ENCODE results near the gene TALDO1.

Gene TALDO1

DNA sequence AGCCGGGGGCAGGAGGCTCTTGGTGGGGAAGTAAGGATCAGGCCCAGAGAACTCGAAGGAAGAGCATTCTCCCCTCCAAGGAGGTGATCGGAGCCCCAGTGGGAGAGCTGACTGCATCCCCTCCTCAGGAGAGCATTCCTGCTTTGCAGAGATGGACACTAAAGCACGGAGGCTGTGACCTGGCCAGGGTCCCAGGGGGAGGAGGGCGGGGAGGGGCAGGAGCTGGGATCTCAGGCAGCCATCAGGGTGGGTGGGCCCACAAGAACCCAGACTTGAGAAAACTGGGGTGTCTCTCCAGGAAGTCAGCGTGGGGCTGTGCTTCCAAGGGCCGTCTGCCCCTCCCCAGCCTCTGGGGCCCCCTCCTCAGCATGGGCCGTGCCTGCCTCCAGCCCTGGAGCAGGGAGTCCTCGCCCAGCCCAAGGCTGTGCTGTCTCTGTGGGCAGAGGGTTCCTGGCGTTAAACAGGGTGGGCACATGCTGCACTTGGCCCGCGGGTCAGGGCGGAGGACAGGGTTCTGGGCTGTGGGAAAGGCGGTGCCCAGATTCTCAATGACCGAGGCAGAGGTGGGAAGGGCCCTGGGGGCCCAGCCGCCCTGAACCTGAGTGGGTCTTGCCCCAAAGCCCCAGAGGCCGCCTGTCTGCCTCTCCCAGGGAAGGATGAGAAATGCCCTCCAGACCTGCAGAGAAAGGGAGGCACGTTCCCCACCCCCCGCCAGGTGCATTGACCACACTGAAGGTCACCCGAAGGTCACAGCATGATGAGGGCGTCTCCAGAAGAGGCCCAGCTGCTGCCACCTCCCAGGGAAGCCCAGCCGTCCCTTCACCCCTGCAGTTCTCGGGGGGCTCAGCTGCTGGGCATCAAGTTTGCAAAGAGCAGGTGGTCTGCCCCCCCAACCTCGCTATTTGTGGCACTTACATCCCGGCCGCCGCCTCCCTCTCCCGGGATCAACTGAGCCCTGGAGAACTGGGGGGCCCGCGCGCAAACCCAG lies 42.0 kb downstream of the TALDO1 start:
- ChIA-PET POLR2A (interaction anchor here (1.4 kb wide), 1 partner anchor 12 kb away, joined by 5 read pairs; the partner anchor contains the start of gene GATD1), CTCF (interaction anchor here (0.5 kb wide), 1 partner anchor 11 kb away, joined by 3 read pairs; no protein-coding TSS in a partner anchor)
- TF ChIP-seq HDGF (IDR thresholded peaks at IDR 0.05; ENCODE audit: borderline replicate concordance) (no peak), ARNT (IDR thresholded peaks at IDR 0.05) (no peak), SUZ12 (IDR thresholded peaks at IDR 0.05) (no peak), ZNF384 (IDR thresholded peaks at IDR 0.05) (no peak), BHLHE40 (IDR thresholded peaks at IDR 0.05; ENCODE audit: borderline replicate concordance) (no peak), TARDBP (IDR thresholded peaks at IDR 0.05) (no peak), CTBP1 (IDR thresholded peaks at IDR 0.05; ENCODE audit: borderline replicate concordance) (no peak), ELF4 (IDR thresholded peaks at IDR 0.05) (no peak), FOXA1 (IDR thresholded peaks at IDR 0.05) (no peak), L3MBTL2 (conservative IDR thresholded peaks at IDR 0.05) (no peak), LEF1 (IDR thresholded peaks at IDR 0.05; ENCODE audit: borderline replicate concordance) (no peak), FOXM1 (IDR thresholded peaks at IDR 0.05; ENCODE audit: borderline replicate concordance) (no peak), SP1 (IDR thresholded peaks at IDR 0.05) (no peak), NFRKB (IDR thresholded peaks at IDR 0.05) (no peak), FOXK2 (IDR thresholded peaks at IDR 0.05) (no peak)
- TF ChIP-seq, protein P1, sequence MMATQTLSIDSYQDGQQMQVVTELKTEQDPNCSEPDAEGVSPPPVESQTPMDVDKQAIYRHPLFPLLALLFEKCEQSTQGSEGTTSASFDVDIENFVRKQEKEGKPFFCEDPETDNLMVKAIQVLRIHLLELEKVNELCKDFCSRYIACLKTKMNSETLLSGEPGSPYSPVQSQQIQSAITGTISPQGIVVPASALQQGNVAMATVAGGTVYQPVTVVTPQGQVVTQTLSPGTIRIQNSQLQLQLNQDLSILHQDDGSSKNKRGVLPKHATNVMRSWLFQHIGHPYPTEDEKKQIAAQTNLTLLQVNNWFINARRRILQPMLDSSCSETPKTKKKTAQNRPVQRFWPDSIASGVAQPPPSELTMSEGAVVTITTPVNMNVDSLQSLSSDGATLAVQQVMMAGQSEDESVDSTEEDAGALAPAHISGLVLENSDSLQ (IDR thresholded peaks at IDR 0.05): no peak
- DNase-seq (ENCODE audit: extremely low spot score): no peak

DNA sequence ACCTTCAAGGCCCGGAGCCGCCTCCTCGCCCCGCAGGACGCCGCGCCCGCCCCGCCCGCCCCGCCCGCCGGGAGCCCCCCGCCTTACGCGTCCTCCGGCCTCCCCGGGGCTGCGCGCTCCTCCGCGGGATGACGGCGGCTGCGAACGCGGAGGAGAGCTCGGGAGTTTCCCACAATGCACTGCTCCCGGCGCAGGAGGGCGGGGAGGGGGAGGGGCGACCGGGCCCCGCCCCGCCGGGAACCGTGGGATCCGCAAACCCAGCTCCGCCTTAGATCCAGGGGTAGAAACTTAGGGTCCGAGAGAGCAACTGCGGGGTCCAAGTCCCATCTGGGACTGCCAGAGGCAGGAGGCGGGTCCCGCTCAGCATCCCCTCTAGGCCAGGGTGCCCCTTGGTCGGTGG lies 42.7 kb downstream of the TALDO1 start, which contains the start of gene CEND1:
Gene CEND1 (minus strand): TSS at position 148 of the 400 bp plus-strand sequence. CDS start 1,514 bp downstream, outside the sequence.
- TF ChIP-seq FOXA1 (IDR thresholded peaks at IDR 0.05) (no peak), FOXK2 (IDR thresholded peaks at IDR 0.05) (no peak), ARNT (IDR thresholded peaks at IDR 0.05) (no peak), SUZ12 (IDR thresholded peaks at IDR 0.05) (no peak), NFRKB (IDR thresholded peaks at IDR 0.05) (no peak), ELF4 (IDR thresholded peaks at IDR 0.05) (no peak), ZNF384 (IDR thresholded peaks at IDR 0.05) (no peak), LEF1 (IDR thresholded peaks at IDR 0.05; ENCODE audit: borderline replicate concordance) (no peak), L3MBTL2 (conservative IDR thresholded peaks at IDR 0.05) (no peak), SP1 (IDR thresholded peaks at IDR 0.05) (no peak), FOXM1 (IDR thresholded peaks at IDR 0.05; ENCODE audit: borderline replicate concordance) (no peak), TARDBP (IDR thresholded peaks at IDR 0.05) (no peak), BHLHE40 (IDR thresholded peaks at IDR 0.05; ENCODE audit: borderline replicate concordance) (no peak), HDGF (IDR thresholded peaks at IDR 0.05; ENCODE audit: borderline replicate concordance) (no peak), CTBP1 (IDR thresholded peaks at IDR 0.05; ENCODE audit: borderline replicate concordance) (no peak; the same call in 1 of the 2 replicates)
- TF ChIP-seq, protein P1 (IDR thresholded peaks at IDR 0.05): no peak
- POLR2A ChIA-PET: interaction anchor here (0.6 to 1.2 kb wide), 2 partner anchors 13 to 16 kb away, joined by 3 to 5 read pairs; no protein-coding TSS in a partner anchor
- peak; percentile 48 for DNase-seq (ENCODE audit: extremely low spot score)
- CTCF ChIA-PET: interaction anchor here (0.5 kb wide), 1 partner anchor 12 kb away, joined by 3 read pairs; no protein-coding TSS in a partner anchor

DNA sequence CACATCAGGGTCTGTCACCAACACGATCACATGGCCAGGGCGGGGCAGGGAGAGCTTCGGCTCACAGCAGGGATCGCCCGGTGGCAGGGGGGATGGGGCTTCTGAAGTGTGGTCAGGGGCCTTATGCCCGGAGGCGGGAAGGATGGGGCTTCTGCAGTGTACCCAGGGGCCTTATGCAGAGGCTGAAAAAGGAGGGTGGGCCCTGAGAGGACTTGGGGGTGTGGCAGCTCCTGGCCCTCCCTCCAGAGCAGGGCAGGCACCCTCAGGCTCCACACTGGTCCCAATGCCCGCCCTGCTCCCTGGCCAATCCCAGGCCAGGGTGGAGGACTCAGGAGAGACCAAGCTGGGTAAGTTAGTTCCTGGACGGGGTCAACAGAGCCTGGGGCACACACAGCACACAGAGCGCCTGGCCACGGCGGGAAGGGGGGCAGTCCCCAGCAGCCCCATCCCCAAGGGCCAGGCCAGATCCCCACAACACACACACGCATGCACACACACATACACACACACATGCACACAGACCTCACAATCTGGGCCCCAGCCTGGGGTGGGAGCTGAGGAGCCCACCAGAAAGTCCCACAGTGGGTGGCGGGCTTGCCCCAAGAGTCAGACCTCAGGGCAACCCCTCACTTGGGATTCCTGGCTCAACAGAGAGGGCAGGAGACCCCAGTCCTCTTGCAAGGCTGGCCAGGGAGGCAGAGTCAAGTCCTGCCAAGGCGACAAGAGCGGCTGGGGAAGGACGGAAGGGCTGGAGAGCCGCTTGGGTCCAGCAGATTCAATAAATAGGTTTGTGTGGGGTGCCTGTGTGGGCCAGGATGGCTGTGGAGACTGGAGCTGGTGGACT lies 43.7 kb downstream of the TALDO1 start:
- TF ChIP-seq SP1 (IDR thresholded peaks at IDR 0.05): no peak
- TF ChIP-seq FOXK2 (IDR thresholded peaks at IDR 0.05): no peak
- TF ChIP-seq ZNF384 (IDR thresholded peaks at IDR 0.05): no peak
- TF ChIP-seq LEF1 (IDR thresholded peaks at IDR 0.05; ENCODE audit: borderline replicate concordance): no peak
- no peak for DNase-seq (ENCODE audit: extremely low spot score)
- CTCF ChIA-PET: interaction anchor here (0.6 kb wide), 1 partner anchor 44 kb away, joined by 3 read pairs; the partner anchor contains the start of gene TALDO1
- POLR2A ChIA-PET: interaction anchor here (1.2 kb wide), 1 partner anchor 14 kb away, joined by 5 read pairs; no protein-coding TSS in a partner anchor

DNA sequence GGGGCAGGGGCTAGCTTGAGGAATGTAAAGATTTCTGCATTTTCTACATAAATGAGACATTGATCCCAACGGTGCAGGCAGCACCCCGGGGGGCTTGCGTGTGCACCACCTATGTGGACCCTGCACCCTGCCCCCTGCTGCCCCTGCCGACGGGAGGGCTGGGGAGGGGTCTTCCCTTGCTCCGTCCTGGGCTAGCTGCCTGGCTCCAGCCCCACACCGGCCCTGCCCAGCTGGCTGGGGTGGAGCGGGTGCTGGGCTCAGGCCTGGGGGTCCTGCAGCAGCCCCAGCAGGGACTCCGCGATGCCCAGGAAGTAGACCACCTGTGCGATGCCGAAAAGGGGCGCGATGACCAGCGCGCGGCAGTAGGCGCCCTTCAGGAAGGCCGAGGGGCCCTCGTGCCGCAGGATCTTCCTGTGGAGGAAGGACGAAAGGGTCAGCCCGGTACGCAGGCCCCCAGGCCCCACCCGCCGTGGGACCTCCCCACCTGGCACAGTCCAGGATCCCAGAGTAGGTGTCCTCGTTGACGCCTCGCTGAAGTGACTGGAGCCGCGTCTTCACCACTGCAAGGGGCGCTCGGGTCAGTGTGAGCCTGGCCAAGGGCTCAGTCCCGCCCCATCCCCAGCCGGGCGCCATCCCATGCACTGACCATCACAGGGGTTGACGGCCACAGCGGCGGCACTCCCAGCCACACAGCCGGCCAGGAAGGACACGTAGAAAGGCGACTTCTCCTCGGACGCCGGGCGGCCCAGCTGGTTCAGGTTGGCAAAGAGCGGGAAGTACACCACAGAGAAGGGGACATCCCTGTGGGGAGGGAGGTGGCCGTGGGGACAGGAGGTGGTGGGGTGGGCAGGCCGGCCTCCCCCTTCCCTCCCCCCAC lies 44.6 kb downstream of the TALDO1 start:
- ChIA-PET POLR2A (no interaction called here), CTCF (no interaction called here)
- no peak for TF ChIP-seq FOXM1 (IDR thresholded peaks at IDR 0.05; ENCODE audit: borderline replicate concordance)
- TF ChIP-seq TARDBP (IDR thresholded peaks at IDR 0.05): no peak
- no peak for TF ChIP-seq FOXK2 (IDR thresholded peaks at IDR 0.05)
- no peak for DNase-seq (ENCODE audit: extremely low spot score)

DNA sequence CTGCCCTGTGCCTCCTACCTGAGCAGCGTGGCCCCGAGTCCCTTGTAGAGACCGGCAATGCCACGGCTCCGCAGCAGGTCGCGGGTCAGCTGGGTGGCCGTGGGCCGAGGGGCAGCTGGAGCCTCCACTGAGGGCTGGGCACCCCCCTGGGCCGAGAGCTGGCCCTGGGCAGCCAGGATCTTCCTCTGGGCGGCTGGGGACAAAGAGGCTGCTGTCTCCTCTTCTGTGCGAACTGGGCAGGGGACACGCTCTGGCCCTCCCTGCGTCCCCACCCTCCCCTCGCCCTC lies 45.2 kb downstream of the TALDO1 start:
- CTCF ChIA-PET: no interaction called here
- POLR2A ChIA-PET: no interaction called here
- DNase-seq (ENCODE audit: extremely low spot score): no peak
- no peak for TF ChIP-seq SP1 (IDR thresholded peaks at IDR 0.05)
- TF ChIP-seq TARDBP (IDR thresholded peaks at IDR 0.05): no peak
- TF ChIP-seq SUZ12 (IDR thresholded peaks at IDR 0.05): no peak
- no peak for TF ChIP-seq ELF4 (IDR thresholded peaks at IDR 0.05)
- TF ChIP-seq L3MBTL2 (conservative IDR thresholded peaks at IDR 0.05): no peak
- no peak for TF ChIP-seq NFRKB (IDR thresholded peaks at IDR 0.05)
- no peak for TF ChIP-seq ARNT (IDR thresholded peaks at IDR 0.05)
- TF ChIP-seq FOXK2 (IDR thresholded peaks at IDR 0.05): no peak
- TF ChIP-seq HDGF (IDR thresholded peaks at IDR 0.05; ENCODE audit: borderline replicate concordance): no peak
- TF ChIP-seq LEF1 (IDR thresholded peaks at IDR 0.05; ENCODE audit: borderline replicate concordance): no peak
- TF ChIP-seq, protein P1 (IDR thresholded peaks at IDR 0.05): no peak
